Stimulated activated CD8-positive, alpha-beta memory T cell treated with anti-CD3 and anti-CD28 coated beads, Interleukin-7, amount 100 ng/mL, for 4 hours (primary cell): ENCODE measurements around the gene C5orf52.
"Not testable (repeated sequence)": the region's sequence is repeated elsewhere in the genome, so short reads cannot be mapped to it uniquely, and the experiment has no call there.

Source experiments
- DNase-seq, 2 donors: peaks; one replicate each; pipeline ENCODE4 v3.0.0-alpha.2; 2020; ENCODE audit warnings: low read depth in 2 of 2

The C5orf52 gene

DNA sequence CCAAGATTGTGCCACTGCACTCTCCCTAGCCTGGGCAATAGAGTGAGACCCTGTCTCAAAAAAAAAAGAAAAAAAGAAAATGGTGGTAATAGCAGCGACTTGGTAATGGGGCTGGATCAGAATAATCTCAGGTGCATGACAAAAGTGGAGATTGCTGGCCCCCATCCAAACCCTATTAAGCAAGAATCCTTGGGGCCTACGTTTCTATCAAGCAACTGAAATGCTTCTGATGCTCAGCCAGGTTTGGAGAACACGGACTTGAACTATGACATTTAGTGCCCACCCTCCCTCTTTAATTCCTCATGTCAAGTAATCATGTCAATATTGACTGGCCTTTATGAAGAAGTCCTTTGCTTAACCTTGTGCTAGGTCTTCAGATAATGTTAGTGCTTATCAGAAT is 6.6 kb downstream of the C5orf52 start:
- DNase-seq, result no peak

DNA sequence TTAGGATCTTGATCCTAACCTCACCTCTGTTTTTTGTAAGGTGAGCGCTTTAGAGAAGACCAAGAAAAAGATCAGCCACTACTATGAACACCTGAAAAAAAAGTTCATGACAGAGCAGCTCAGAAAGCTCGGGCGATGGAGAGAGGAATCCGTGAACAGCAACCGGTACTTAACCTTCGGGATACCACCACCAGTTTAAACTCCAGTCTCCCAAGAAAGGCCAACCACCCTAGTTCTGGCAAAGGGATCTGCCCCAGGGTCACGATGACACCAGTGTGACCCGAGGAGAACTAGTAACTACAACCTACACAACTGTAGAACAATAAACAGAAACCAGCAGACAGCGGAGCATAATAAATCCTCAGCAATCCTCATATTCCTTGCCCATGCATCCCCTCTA is 8.5 kb downstream of the C5orf52 start:
- DNase-seq, result no peak

DNA sequence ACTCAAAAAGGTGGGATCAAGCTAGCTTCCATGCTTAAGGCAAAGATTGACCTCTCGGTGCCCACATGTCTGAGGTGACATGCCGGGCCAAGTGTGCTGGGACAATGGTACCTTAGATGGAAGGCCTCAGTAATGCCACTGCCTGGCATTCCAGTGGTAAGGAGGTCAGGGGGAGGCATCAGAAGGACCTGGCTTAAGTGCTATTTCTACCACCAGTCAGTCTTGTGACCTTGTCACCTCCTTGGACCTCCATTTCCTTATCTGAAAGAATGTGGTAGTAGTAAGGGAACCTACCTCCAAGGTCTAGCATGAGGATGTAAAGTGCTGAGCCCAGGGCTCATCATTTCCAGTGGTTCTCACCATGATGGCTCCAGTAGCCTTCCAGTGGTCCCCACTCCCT is 8.9 kb downstream of the C5orf52 start:
- DNase-seq, result no peak

DNA sequence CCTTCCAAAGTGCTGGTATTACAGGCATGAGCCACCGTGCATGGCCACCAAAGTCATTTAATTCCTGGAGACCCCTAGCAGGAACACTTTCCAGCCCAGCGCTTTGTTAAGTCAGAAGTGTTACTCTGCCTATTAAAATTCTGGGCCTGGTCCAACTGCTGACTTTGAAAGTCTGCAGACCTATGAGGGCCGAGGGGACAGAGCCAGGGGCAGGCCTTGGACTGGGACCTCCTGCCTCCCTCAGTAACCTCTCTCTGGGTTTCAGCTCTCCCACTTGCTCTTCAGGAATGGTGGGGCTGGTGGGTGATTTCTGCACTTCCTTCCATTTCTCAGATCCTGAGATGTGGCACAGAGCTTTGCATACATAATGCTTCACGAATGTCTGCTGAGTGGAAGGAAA is 9.7 kb downstream of the C5orf52 start:
- no peak for DNase-seq

DNA sequence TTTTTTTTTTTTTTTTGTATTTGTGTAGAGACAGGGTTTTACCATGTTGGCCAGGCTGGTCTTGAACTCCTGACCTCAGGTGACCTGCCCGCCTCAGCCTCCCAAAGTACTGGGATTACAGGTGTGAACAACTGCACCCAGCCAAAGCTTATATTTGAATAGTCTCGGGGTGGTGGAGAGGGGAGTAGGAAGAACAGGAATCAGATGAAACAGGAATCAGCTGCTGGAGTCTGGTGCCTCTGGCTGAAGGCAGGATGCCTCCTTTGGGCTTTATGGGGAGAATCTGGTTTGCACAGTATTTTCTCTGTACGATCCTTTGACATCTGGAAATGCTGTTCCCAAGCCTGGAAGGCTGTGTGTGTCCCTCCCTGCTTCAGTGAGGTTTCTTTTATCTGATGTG is 10.9 kb downstream of the C5orf52 start:
- DNase-seq, result no peak

DNA sequence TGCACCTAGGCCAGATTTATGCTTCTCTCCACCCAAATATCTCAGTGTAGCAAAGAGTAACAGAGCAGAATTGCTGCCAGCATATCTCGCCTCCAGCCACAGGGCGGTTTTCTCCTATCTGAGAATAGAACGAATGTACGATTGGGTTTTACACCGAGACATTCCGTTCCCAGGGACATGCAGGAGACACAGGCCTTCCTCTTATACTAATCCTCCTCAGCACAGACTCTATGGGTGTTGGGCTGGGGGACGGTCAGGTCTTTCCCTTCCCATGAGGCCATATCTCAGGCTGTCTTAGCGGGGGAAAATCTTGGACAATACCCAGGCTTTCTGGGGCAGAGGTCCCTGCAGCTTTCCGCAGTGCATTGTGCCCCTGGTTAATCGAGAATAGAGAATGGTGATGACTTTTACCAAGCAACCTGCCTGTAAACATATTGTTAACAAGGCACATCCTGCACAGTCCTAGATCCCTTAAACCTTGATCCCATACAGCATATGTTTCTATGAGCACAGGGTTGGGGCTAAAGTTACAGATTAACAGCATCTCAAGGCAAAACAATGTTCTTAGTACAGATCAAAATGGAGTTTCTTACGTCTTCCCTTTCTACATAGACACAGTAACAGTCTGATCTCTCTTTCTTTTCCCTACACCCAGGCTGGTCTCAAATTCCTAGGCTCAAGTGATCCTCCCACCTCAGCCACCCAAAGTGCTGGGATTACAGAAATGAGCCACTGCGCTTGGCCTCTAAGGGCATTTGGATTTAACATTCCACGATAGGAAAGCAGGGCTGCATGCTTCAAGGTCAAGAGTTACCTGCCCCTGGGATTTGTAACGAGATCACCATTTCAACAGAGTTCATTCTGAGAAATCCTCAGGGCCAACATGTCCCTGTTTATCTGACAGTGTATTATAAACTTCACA is 15.2 kb downstream of the C5orf52 start:
- DNase-seq, result not testable (repeated sequence)

DNA sequence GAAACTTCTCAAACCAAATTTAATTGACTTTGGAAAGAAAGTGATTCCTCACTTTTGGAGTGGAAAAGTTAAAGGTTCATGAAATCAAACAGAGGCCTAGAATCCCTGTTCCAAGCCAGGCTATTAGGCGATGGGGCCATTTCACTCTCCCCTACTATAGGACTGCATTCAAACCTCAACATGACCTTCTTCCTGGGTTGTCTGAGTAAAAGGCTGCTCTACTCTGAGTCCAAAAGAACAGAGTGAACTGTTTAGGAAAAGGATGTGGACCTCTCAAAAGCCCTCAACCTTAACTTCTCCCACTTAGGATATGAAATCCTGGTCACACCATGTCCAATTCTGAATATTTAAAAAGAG is 15.8 kb downstream of the C5orf52 start:
- no peak for DNase-seq

DNA sequence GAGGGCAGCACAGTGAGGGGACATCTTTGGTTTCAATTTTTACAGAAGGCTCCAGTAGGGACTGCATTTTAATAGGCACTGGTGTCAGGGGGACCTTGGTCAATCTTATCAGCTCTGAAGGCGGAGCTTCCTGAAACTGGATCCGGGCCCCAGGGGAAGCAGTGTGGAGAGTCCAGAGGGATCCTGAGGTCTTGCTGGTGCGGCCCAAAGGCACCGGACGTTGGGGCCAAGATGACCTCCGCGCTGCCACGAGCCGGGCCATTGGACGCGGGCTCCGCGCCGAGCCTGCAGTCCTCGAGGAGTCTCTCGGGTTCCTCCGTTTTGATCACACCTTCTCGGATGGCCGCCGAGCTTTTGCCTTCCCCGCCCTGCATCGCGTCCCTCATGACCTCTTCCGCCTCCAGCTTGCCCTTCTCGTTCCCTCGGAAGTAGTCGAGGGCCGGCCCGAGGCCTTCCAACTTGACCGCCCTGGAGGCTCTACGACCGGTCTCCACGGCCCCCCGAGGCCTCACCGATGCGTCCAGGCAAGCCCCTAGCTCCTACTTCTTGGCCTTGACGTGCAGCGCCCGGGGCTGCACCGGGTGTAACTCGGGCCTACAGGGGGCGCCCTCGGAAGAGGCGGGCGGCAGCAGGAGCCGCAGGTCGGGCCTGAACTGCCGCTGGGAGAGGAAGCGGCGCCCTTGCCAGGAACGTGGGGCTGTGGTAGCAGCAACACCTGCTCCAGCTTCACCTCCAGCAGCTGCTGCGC is 18.8 kb downstream of the C5orf52 start:
- DNase-seq, result no peak

DNA sequence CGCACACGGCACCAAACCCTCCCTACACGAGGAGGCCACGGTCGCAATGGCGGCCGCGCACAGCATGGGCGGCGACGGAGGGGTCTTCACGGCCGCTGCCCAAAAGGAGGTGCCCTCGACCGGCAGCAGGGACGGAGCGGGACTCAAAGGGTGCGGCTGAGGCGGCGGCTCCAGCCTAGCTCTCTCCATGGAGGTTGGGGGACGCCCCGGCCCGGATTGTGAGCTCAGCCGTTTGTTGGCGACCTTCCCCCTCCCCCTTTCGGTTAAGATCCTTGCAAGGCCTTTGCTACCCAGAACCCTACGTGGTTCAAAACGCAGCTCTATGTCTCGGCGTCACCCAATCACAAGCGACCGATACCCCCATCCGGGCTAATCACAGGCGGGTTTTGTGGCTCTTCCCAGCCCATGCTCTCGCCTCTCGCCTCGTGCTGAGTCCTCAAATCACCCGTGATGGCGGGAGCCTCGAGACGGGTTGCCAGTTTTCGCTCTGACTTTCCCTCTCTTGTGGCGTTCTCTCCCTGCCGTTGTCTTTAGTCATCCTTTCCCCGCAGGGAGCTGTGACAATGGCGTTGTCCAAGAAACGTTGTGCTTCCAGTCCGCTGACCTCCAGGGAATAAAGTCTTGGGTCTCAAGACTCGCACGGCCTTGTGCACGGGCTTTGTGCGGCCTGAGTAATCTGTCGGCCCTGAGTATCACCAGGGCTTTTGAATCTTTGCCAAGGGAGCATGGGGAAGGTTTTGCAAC is 19.5 kb downstream of the C5orf52 start:
- no peak for DNase-seq

DNA sequence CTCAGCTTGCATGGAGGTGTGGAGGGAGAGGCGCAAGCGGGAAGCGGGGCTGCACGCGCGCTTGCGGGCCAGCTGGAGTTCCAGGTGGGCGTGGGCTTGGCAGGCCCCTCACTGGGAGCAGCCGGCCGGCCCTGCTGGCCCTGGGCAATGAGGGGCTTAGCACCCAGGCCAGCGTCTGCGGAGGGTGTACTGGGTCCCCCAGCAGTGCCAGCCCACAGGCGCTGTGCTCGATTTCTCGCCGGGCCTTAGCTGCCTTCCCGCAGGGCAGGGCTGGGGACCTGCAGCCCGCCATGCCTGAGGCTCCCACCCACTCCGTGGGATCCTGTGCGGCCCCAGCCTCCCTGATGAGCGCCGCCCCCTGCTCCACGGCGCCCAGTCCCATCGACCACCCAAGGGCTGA is 22.5 kb downstream of the C5orf52 start:
- DNase-seq, result not testable (repeated sequence)

DNA sequence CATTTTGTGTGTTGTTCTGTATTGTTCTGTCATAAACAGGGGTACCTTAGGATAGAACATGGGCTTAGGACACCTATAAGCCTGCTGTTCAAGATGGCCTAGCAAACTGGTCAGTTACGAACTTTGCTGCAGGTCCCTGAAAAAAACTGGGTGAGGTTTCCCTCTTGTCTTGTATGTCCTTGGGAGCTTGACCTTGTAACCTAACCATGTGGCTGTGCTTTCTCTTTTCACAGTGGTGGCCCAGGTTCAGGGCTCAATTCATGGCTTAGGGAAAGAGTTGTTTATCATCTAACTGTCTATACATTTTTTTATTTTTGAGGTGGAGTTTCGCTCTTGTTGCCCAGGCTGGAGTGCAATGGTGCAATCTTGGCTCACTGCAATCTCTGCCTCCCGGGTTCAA is 24.8 kb downstream of the C5orf52 start:
- DNase-seq, result not testable (repeated sequence)

DNA sequence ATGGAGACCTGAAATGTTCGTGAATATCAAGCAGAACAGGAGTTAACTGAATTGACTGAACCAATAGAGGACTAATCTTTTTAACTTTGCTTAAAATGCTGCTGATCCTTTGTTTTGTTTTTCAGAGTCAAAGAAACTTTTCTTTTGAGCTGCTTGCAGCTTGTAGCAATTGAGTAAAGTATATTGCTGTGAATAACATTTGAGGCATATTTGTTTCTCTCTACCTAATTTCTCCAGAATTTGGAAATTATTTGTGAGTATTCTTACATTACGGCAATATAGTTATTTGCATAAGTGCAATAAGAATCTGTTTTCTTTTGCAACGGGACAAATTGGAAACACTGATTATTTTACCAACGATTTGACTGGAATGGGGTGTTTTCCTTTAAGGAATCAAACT is 27.3 kb downstream of the C5orf52 start:
- DNase-seq, result not testable (repeated sequence)

DNA sequence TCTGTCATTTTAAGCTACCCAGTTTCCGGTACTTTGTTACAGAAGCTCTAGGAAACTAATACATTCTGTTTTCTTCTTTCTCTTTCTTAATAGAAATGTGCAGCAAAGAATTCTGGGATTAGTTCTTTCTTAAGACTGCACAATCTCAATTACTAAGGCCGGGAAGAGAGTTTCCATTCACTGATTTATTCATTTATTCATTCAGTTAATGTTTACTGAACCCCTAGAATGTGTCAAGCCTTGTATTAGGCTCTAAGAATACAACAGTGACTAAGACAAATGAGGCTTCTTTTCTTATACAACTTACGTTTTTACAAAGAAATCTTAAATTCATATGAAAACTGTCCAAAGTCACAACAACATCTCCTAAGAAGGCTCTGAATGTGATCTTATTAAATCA is 32.4 kb downstream of the C5orf52 start:
- no peak for DNase-seq

DNA sequence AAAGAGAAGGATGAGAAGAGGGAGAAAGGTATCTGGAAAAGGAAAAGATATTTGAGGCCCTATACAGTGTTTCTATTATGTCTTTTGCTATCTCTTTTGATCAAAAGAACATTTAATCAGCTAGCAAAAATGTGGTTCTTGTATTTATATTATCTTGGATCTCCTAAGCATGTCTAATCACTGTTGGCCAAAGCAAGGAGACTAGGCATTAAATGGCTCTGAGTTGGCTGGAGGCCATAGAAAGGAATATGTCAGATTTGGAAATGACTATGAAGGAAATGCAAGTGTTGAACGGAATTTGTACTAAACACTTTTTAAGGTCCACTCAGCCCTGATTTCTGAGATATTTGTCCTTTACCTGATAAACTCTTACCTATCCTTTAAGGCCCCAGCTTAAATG is 37.5 kb downstream of the C5orf52 start:
- no peak for DNase-seq

DNA sequence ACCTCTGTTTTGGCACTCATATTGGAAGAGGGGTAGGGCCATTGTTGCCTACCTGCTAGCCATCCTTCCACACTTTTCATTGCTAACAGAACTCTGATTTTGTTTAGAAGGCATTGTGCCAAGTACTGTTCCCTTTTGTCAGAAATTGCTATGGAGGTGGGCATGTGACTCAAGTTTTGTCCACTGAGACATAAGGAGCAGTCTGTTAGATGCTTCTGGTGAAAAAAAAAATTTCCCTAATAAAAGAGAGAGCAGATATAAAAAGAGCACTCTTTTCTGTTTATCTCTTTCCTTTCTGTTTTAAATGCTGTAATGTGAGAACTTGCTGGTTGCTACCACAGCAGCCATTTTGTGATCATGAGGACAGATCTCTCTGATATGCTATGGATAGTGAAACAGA is 38.0 kb downstream of the C5orf52 start:
- no peak for DNase-seq

DNA sequence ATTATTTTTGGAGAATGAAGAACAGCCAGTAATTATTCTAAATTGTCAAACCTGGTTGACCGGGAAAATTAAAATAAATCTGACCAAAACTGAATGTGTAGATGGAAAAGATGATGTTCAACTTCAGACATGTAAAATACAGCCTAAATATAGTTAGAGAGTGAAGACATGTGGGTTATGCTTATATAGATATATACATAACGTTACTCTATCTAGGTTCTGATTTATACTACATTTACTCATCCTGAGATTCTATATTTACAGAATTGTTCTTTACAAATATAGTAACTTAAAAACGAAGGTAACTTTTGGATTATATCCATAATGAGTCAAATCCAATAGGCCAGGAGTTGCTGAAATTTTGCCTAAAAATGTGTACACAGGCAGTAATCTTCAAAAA is 39.1 kb downstream of the C5orf52 start:
- DNase-seq, result no peak

DNA sequence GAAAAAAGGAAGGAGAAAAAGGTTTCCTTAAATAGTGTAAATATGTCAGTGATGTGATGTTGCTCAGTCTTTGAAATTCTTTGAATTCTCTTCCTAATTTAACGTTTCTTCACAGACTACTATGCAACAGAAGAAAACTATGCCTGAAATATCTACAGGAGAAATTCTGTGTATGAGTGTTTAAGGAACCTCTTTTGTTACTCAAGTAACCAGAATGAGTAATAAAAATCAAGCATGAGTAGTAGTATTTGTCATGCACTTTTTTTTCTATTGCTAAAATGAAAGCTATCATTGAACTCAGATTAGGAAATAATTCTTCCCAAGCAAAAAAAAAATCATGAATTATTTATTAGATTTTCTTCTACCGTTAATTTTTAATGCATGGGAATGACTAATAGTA is 39.5 kb downstream of the C5orf52 start:
- DNase-seq, result no peak

DNA sequence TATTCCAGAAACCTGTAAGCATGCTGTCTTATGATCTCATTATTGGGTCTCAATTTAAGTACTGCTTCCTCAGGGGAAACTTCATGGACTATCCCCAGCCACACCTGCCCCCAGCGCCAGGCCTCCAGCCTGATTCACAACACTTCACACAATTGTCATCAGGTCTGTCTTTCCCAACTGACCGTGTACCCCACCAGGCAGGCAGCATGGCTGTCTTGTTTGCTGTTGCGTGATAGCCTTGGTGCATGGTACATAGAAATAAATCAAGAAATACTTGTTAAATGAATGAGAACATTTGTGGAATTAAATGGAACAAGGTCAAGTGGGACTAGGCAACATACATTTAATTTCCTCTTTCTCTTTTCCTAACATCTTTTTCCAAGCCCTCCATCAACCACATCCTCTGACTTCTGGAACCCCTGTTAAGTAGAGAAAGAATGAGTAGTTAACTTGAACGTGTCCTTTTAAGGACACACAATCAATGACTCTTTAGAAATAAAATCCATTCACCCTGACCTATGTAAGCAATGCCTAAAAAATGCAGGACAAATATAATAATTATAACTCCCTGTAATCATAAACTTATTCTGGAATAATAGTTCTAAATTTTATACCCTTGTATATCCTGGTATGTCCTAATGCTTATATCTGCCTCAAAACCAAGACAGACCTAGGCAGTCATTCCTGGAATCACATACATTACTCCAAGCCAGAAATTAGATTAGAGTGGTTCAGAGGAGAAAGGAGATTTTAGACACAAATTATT is 42.7 kb downstream of the C5orf52 start:
- no peak for DNase-seq

DNA sequence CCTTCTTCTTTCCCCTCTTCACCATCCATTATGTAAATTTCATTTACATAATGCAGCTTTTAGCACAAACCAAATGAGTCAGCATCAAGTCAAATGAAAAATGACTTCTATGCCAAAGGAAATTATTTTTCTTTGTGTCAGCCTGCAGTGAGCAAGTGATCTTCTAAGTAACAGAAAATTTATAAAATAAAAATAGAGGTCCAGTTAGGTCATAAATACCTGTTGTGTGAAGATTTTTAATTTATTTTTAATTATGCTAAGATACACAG is 43.2 kb downstream of the C5orf52 start:
- no peak for DNase-seq

DNA sequence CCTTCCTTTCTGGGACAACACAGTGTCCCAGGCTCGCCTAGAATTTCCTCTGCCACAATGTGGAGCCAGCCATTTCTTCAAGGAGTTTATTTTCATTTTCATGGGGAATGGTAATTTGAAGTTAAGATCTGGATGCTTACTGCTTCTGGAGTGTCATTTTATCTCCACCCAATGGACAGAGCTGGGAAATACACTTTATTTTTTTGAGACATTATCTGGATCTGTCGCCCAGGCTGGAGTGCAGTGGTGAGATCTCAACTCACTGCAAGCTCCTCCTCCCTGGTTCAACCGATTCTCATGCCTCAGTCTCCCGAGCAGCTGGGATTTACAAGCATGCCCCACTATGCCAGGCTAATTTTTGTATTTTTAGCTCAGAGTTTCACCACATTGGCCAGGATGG is 47.2 kb downstream of the C5orf52 start:
- DNase-seq, result no peak

DNA sequence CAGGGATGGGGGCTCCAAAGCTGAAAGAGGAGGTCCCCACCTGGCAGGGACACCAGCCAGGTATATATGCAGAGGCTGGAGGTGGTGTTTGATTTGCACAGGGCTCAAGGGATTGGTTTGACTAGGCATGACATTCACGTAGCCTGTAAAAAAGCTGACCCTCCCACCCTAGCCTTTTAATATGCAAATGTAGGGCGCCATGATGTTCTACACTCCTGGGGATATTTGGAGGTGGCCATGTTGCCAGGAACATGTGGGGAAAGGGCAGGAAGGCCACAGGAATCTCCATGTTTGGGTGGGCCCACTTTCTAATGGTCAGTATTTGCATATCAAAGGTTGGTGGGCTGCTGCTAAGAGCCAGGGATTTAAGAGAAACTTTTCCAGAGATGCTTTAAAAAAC is 47.9 kb downstream of the C5orf52 start:
- no peak for DNase-seq

DNA sequence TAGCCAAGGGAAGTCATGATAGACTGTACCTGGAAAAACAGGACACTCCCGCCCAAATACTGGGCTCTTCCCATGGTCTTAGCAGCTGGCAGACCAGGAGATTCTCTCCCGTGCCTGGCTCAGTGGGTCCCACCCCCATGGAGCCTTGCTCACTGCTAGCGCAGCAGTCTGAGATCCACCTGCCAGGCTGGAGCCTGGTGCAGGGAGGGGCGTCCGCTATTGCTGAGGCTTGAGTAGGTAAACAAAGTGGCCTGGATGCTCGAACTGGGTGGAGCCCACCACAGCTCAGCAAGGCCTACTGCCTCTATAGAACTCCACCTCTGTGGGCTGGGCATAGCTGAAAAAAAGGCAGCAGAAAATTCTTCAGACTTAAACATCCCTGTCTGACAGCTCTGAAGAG is 49.8 kb downstream of the C5orf52 start:
- DNase-seq, result no peak
